Body of pancreas (tissue), 4 donors: Measurements from ENCODE around the gene KCNA3. TPM values are rescaled to one million over a fixed set of nuclear protein-coding genes. Genes with fewer than 3 reads are reported as not detected.

ENCODE experiments used
- ATAC-seq: fragments of 150-250 bp; one replicate; pipeline ENCODE4 v1.9.1; 2016
- DNase-seq, 4 donors: peaks; one replicate each; pipeline ENCODE4 v3.0.0-alpha.2; 2019
- H3K27ac ChIP-seq, 4 donors: fragments of 200-600 bp; sonication (generic); 1 replicate in 3 of 4; 2 replicates in 1 of 4; pipeline versions ENCODE4 v1.5.1 to v1.6.1; 2016 to 2019; ENCODE audit warnings: mild to moderate bottlenecking in 1 of 4, mixed read lengths in 1 of 4, moderate library complexity in 1 of 4
- H3K27me3 ChIP-seq, 2 donors: fragments of 200-600 bp; sonication (generic); one replicate each; pipeline ENCODE4 v1.6.0; 2016; ENCODE audit warnings: mild to moderate bottlenecking in 1 of 2
- H3K36me3 ChIP-seq, 2 donors: fragments of 200-600 bp; sonication (generic); replicated peaks in 1 of 2; 2 replicates each; pipeline ENCODE4 v1.5.1; 2016; ENCODE audit warnings: low read depth in 2 of 2; ENCODE audit not compliant: insufficient read depth in 1 of 2
- H3K4me1 ChIP-seq: fragments of 200-600 bp; sonication (generic); one replicate; pipeline ENCODE4 v1.6.0; 2016
- H3K4me3 ChIP-seq, 2 donors: fragments of 200-600 bp; sonication (generic); 1 replicate in 1 of 2; 2 replicates in 1 of 2; pipeline ENCODE4 v1.5.1; 2016 to 2019
- H3K9me3 ChIP-seq, 3 donors: fragments of 200-600 bp; sonication (generic); 1 replicate in 2 of 3; 2 replicates in 1 of 3; pipeline ENCODE4 v1.5.1; 2016
- CTCF ChIP-seq, 7 experiments: fragments of 450-650 bp in 4 of 7; fragments of 200-600 bp in 3 of 7; sonication (generic) in 3 of 7; IDR thresholded peaks; one replicate each; pipeline ENCODE4 v1.5.1; 2016 to 2019; ENCODE audit warnings: antibody characterized with exemption in 7 of 7
- POLR2A ChIP-seq, 3 donors: fragments of 450-650 bp; IDR thresholded peaks; one replicate each; pipeline ENCODE4 v1.6.1; 2016; ENCODE audit warnings: antibody characterized with exemption in 3 of 3, mild to moderate bottlenecking in 2 of 3
- WGBS, 2 donors: methylation state at CpG; one replicate each; pipeline ENCODE4 v1.1.5; 2017; 5-methylcytosine and 5-hydroxymethylcytosine counted together
- intact Hi-C: fragments of 100-400 bp; cut with DNase I; formaldehyde crosslinking; loops from one replicate; pipeline ENCODE4 v1.15.1; 2023
- total RNA-seq, 2 donors: library from RNA; depleted of rRNA; stranded (reverse); fragments of >200 nt; gene quantifications; one replicate each; pipeline ENCODE4 v1.1.0, GENCODE V29; 2016

Gene KCNA3
- total RNA-seq, 2 donors from 2014 or later: 1.3 to 2.3 TPM

DNA sequence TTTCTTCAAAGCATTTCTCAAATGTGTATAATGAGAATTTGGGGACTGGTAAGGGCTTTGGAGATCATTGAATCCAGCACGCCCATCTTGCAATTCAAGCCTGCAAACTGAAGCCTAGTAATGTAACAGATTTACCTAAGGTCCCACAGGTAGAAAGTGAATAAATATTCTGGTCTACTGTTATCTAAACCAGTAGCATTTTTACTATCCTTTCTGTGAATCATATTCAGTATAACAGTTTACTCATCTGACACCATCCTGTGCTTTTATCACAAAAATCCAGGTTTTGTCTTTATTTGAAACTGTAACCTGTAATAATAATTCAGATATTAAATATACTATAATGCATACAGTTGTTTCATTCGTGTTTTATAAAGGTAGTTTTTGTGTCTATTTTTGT is 17.4 kb downstream of the KCNA3 start:
- Histone ChIP-seq H3K4me3 (no peak overlapping the region), H3K27ac (no peak overlapping the region), H3K27me3 (no peaks in the 10 kb centered on the region), H3K9me3 (no peaks in the 10 kb centered on the region), H3K4me1 (no peaks in the 10 kb centered on the region), H3K36me3 (no peaks in the 10 kb centered on the region)
- TF ChIP-seq CTCF (IDR thresholded peaks at IDR 0.05): no peak
- TF ChIP-seq POLR2A (IDR thresholded peaks at IDR 0.05): no peak
- DNase-seq: no peak
- 54 to 68% methylated on average over 2 of the region's 2 CpGs for WGBS, 2 donors
- intact Hi-C loops: no loop called here
- no peak for ATAC-seq

DNA sequence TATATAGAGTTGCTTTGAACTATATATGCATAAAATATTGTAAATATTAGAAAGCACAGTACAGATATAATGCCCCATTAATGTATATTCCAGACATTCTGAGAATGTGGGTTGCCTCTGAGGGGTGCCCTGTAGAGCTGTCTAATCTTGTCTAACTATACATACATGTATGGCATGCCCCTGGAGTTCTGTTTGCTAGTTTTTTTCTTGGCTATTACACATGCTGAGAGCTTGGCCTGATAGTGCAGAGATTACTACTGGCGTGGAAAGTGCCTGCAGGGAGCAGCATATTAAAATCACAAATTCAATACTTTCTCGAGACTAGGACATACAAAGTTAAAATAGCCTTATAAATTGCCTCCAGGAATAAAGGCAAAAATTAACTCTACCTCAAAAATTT is 24.1 kb downstream of the KCNA3 start:
- no peak for TF ChIP-seq CTCF (IDR thresholded peaks at IDR 0.05)
- TF ChIP-seq POLR2A (IDR thresholded peaks at IDR 0.05): no peak
- no peak overlapping the region for H3K4me3 ChIP-seq
- no peaks in the 10 kb centered on the region for H3K27me3 ChIP-seq
- no peaks in the 10 kb centered on the region for H3K9me3 ChIP-seq
- no peaks in the 10 kb centered on the region for H3K36me3 ChIP-seq
- WGBS, 2 donors: 69 to 74% methylated on average over 2 of the region's 2 CpGs
- DNase-seq (no peak), ATAC-seq (no peak)
- no peaks in the 10 kb centered on the region for H3K4me1 ChIP-seq
- H3K27ac ChIP-seq: no peak overlapping the region
- intact Hi-C loops: no loop called here

DNA sequence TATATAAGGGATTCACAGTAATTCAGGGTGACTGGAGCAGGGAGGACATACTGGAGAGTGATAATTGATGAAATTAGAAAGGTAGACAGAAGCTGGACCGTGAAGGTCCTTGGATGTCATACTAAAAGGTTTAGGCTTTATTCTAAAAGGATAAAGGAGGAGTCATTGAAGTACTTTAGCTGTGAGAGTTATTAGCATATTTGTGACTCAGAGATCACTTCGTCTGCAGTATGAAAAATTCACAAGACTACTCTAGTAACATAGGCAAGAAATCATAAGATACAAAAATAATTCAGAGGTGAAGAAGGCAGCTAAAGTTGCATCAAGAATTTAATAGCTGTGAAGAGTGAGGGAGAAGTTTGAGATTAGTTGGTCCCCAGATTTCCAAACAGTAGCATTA is 26.3 kb downstream of the KCNA3 start:
- no peaks in the 10 kb centered on the region for H3K36me3 ChIP-seq
- no peak overlapping the region for H3K4me3 ChIP-seq
- H3K27ac ChIP-seq: no peak overlapping the region
- ATAC-seq: no peak
- intact Hi-C loops: no loop called here
- 42 to 49% methylated on average over 2 of the region's 2 CpGs for WGBS, 2 donors
- no peaks in the 10 kb centered on the region for H3K4me1 ChIP-seq
- no peak for DNase-seq
- TF ChIP-seq CTCF (IDR thresholded peaks at IDR 0.05) (no peak), POLR2A (IDR thresholded peaks at IDR 0.05) (no peak)
- H3K27me3 ChIP-seq: no peaks in the 10 kb centered on the region
- H3K9me3 ChIP-seq: no peaks in the 10 kb centered on the region

- no peak for TF ChIP-seq CTCF (IDR thresholded peaks at IDR 0.05)
- no peak for TF ChIP-seq POLR2A (IDR thresholded peaks at IDR 0.05)
- Histone ChIP-seq H3K9me3 (no peaks in the 10 kb centered on the region), H3K36me3 (no peaks in the 10 kb centered on the region), H3K27ac (no peak overlapping the region), H3K27me3 (no peaks in the 10 kb centered on the region), H3K4me3 (no peak overlapping the region), H3K4me1 (no peaks in the 10 kb centered on the region)
- DNase-seq (no peak), ATAC-seq (no peak)
- WGBS, 2 donors: 32 to 33% methylated on average over 5 of the region's 5 CpGs
- intact Hi-C loops: no loop called here
These were observed 27.4 kb downstream of the KCNA3 start for GRCh38 chr1:110647254-110647891.
